Astrocyte (in vitro differentiated cells and primary cell): ENCODE measurements around the gene TEAD1.

Experiments
- EZH2 ChIP-seq: IDR thresholded peaks from 2 replicates; pipeline ENCODE4 v1.6.1; 2012; ENCODE audit warnings: mild to moderate bottlenecking, low read length, inconsistent platforms; ENCODE audit not compliant: insufficient read depth
- TF ChIP-seq, protein P1 (sequence below): IDR thresholded peaks from 2 replicates; pipeline ENCODE4 v1.5.1; 2011; ENCODE audit warnings: low read depth, mild to moderate bottlenecking, inconsistent platforms, low read length, moderate library complexity; ENCODE audit not compliant: insufficient read depth

DNA sequence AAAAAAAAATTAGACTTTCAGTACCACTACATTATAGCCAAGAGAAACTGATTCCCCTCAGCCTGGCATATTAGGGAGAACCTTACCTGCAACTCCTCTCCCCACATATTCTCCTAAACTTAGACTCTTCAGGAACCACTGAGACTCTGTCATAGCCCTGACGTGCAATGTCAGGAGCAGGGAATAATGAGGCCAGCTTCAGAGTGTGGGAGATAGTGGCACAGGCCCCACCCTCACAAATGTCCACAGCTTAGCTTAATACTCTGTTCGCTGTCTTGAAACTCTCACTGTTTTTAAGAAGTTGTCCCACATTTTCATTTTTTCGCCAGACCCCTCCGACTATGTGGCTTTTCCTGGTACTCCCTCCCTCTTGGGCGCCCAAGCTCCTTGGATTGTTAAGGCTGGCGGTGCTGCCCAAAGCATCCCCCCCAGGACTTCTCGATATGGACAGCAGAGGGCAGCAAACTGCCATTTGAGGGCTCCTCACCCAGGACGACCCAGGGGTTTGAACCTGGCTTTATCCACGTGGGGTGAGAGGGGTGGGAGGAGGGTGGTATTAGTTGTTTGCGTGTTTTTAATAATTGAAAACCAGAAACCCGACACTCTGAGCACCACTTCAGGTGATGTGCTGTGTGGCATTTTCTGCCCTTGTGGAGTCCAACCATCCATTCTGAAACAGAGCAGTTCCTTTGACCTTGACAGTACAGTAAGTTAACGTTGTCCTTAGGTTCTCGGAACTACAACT lies 289.7 kb downstream of the TEAD1 start:
- TF ChIP-seq, protein P1, sequence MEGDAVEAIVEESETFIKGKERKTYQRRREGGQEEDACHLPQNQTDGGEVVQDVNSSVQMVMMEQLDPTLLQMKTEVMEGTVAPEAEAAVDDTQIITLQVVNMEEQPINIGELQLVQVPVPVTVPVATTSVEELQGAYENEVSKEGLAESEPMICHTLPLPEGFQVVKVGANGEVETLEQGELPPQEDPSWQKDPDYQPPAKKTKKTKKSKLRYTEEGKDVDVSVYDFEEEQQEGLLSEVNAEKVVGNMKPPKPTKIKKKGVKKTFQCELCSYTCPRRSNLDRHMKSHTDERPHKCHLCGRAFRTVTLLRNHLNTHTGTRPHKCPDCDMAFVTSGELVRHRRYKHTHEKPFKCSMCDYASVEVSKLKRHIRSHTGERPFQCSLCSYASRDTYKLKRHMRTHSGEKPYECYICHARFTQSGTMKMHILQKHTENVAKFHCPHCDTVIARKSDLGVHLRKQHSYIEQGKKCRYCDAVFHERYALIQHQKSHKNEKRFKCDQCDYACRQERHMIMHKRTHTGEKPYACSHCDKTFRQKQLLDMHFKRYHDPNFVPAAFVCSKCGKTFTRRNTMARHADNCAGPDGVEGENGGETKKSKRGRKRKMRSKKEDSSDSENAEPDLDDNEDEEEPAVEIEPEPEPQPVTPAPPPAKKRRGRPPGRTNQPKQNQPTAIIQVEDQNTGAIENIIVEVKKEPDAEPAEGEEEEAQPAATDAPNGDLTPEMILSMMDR, result peak; percentile 85
- no peak for TF ChIP-seq EZH2
